SJCRH30 (cell line): Measurements from ENCODE around the gene PLEKHG1. TPM values are rescaled to one million over a fixed set of nuclear protein-coding genes. Genes with fewer than 3 reads are reported as not detected.

Experiments used
- DNase-seq, 2 experiments: peaks; one replicate each; pipeline ENCODE4 v3.0.0-alpha.2; 2015 to 2020
- H3K27ac ChIP-seq: fragments of 250-450 bp; sonication (Bioruptor Pico); 2 replicates; pipeline ENCODE4 v1.5.1; 2020; ENCODE audit warnings: mild to moderate bottlenecking, moderate library complexity
- H3K27me3 ChIP-seq: fragments of 250-450 bp; sonication (Bioruptor Pico); 2 replicates; pipeline ENCODE4 v1.5.1; 2020; ENCODE audit warnings: mild to moderate bottlenecking, moderate library complexity
- H3K36me3 ChIP-seq: fragments of 250-450 bp; sonication (Bioruptor Pico); 2 replicates; pipeline ENCODE4 v1.5.1; 2020; ENCODE audit warnings: mild to moderate bottlenecking, moderate library complexity
- H3K4me1 ChIP-seq: fragments of 250-450 bp; sonication (Bioruptor Pico); 2 replicates; pipeline ENCODE4 v1.5.1; 2020; ENCODE audit warnings: mild to moderate bottlenecking, moderate library complexity
- H3K4me3 ChIP-seq: fragments of 250-450 bp; sonication (Bioruptor Pico); 2 replicates; pipeline ENCODE4 v1.5.1; 2020; ENCODE audit warnings: mild to moderate bottlenecking, moderate library complexity
- H3K9me3 ChIP-seq: fragments of 250-450 bp; sonication (Bioruptor Pico); replicated peaks from 2 replicates; pipeline ENCODE4 v1.5.1; 2020; ENCODE audit warnings: mild to moderate bottlenecking, moderate library complexity
- total RNA-seq: library from RNA; depleted of rRNA; stranded (reverse); fragments of >200 nt; shearing (Covaris generic); gene quantifications from 2 replicates; pipeline ENCODE4 v1.2.3, GENCODE V29; 2014

PLEKHG1 gene
- total RNA-seq, 1 experiment from 2014 or later = 13.8 TPM

- no peak overlapping the region for H3K4me3 ChIP-seq
- H3K4me1 ChIP-seq = no peaks in the 10 kb centered on the region
- H3K36me3 ChIP-seq = no peaks in the 10 kb centered on the region
- no peak overlapping the region for H3K27ac ChIP-seq
- no peaks in the 10 kb centered on the region for H3K27me3 ChIP-seq
- H3K9me3 ChIP-seq = no peaks in the 10 kb centered on the region
- DNase-seq = no peak
Observed at GRCh38 chr6:150632785-150633485, 33.2 kb downstream of the PLEKHG1 start.

DNA sequence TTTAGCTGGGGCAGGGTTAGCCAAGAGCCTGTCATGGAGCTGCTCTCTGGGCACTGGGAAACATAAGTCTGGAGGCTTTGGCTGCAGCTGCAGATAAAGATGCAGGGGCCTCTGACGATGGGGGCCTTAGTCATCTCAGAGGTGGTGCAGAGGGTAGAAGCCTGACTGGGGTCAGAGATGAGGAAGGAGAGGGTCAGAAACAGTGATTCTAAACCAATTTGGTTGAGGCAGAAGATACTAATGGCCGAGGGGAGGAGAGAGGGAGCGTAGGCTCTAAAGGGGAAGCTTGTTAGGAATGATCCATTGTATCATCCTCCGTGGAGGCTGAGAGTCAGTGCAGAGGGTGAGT is 33.8 kb downstream of the PLEKHG1 start:
- no peak overlapping the region for H3K4me3 ChIP-seq
- H3K27me3 ChIP-seq = no peaks in the 10 kb centered on the region
- no peaks in the 10 kb centered on the region for H3K4me1 ChIP-seq
- H3K27ac ChIP-seq = no peak overlapping the region
- no peaks in the 10 kb centered on the region for H3K36me3 ChIP-seq
- no peaks in the 10 kb centered on the region for H3K9me3 ChIP-seq
- DNase-seq = no peak

DNA sequence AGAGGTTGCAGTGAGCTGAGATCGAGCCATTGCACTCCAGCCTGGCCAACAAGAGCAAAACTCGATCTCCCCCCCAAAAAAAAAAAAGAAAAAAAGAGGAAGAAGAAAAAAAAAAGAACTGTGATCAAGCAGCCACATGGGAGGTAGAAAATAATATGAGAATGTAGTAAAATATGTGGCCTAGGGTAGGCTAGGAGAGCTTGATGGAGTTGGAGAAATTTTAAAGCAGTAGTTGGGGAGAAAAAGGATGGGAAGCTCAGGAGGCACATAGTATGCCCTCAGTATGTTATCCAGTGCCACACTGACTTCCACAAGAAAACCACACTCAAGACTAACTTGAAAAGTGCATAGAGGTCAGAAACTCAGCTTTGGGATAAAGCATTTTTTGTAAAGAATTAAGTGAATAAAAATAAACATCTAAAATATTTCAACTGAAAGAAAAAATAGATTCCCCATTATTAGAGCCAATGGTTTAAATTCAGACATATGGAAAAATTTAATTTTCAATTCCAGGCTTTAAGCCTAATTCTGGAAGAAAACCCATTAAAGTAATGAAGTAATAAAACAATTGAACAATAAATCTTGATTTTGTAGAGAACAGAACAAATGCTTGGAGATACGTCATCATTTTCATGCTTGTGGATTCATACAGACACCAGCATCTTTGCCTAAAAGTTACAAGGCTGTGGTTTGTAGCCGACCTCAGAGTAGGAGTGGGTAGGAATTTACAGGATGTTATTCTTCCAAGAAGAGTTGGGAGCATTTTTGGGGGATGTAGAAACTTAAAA is 34.7 kb downstream of the PLEKHG1 start:
- Histone ChIP-seq H3K9me3 (no peaks in the 10 kb centered on the region), H3K27ac (no peak overlapping the region), H3K4me3 (no peak overlapping the region), H3K36me3 (no peaks in the 10 kb centered on the region), H3K27me3 (no peaks in the 10 kb centered on the region), H3K4me1 (no peaks in the 10 kb centered on the region)
- no peak for DNase-seq

DNA sequence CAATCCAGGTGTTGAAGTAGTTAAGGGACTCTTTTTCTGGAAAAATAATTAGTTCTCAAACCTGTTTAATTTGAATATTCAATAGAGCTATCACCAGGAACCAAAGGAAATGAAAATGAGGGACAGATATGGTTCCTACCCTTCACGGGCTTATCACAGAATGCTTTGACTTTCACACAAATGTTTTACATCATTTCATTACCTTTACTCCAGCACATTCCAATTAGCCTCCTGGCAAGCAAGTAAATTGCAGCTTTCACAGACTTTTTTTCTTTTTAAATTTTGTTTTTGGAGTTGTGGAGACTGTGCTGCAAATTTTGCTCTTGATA is 35.2 kb downstream of the PLEKHG1 start:
- Histone ChIP-seq H3K27me3 (no peaks in the 10 kb centered on the region), H3K27ac (no peak overlapping the region), H3K36me3 (no peaks in the 10 kb centered on the region)

DNA sequence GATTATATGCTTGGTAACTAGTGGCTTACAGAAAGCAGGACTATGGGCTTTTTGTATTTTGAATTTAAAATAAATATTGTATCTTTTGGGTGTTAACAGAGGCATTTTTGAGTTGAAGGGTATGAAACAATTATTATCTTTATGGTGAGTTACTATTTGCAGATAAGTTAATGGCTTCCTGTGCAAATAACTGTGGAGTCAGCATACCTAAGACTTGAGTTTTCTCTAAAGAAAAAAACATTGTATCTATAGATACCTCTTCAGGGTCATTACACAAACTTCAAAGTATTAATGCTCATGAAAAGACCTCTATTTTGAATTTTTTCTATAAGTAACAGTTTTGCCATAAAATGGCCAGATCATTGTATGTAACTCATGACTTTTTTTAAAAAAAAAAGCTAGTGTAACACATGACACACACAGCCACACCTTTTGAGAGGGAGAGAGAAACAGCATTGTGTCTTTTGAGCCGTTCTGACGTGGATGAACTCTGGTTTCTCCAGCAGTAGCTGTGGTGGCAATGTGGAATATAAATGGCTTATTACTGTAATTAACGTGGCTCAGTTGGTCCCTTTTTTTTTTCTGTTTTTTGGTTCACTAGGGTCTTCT is 36.3 kb downstream of the PLEKHG1 start:
- H3K4me3 ChIP-seq = no peak overlapping the region
- no peak overlapping the region for H3K27ac ChIP-seq
- DNase-seq = no peak
- H3K36me3 ChIP-seq = no peaks in the 10 kb centered on the region
- no peaks in the 10 kb centered on the region for H3K27me3 ChIP-seq
- no peaks in the 10 kb centered on the region for H3K9me3 ChIP-seq
- no peaks in the 10 kb centered on the region for H3K4me1 ChIP-seq

More for the DNA sequence above, 35.2 kb downstream of the PLEKHG1 start:
- H3K4me1 ChIP-seq = no peaks in the 10 kb centered on the region
- H3K9me3 ChIP-seq = no peaks in the 10 kb centered on the region
- no peak overlapping the region for H3K4me3 ChIP-seq
- no peak for DNase-seq

DNA sequence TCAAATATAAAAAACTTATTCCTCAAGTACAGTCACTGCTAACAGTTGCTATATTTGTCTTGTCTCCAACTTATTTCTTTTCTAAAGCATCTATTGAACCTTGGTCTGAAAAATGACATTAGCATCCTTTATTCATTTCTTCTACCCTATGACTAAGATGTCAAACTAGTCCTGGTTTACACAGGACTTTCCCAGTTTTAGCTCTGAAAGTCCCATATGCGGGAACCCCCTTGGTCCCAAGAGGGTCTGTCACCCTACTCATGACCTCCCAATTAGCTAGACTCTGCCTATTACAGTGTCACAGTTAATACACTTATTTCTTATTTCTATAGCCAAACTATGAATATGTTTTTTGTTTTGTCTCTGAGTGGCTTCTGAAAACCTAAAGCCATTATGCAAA is 37.1 kb downstream of the PLEKHG1 start:
- H3K4me1 ChIP-seq = no peaks in the 10 kb centered on the region
- H3K9me3 ChIP-seq = no peaks in the 10 kb centered on the region
- no peaks in the 10 kb centered on the region for H3K27me3 ChIP-seq
- DNase-seq = no peak
- no peaks in the 10 kb centered on the region for H3K36me3 ChIP-seq
- no peak overlapping the region for H3K27ac ChIP-seq
- H3K4me3 ChIP-seq = no peak overlapping the region

DNA sequence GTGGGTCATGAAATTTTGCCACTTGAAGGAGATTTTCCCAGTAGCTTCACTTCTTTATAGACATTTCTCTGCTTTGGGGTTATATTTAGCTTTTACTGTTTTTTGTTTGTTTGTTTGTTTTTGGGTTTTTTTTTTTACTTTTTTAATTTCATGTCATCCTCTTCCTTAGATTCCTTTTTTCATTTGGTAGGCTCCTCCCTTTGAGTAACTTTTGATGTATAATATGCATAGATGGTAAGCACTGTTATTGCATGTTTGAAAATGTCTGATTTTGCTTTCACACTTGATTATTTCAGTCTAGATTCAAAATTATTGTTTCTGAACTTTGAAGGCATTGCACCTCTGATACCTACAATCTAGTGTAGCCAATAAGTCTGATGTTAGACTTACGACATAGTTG is 37.6 kb downstream of the PLEKHG1 start:
- no peaks in the 10 kb centered on the region for H3K36me3 ChIP-seq
- no peak for DNase-seq
- no peaks in the 10 kb centered on the region for H3K27me3 ChIP-seq
- no peaks in the 10 kb centered on the region for H3K4me1 ChIP-seq
- no peak overlapping the region for H3K27ac ChIP-seq
- H3K9me3 ChIP-seq = no peaks in the 10 kb centered on the region
- H3K4me3 ChIP-seq = no peak overlapping the region

- no peaks in the 10 kb centered on the region for H3K9me3 ChIP-seq
- no peak overlapping the region for H3K27ac ChIP-seq
- no peaks in the 10 kb centered on the region for H3K4me1 ChIP-seq
- H3K27me3 ChIP-seq = no peaks in the 10 kb centered on the region
- no peak overlapping the region for H3K4me3 ChIP-seq
- H3K36me3 ChIP-seq = no peaks in the 10 kb centered on the region
- no peak for DNase-seq
Observed at GRCh38 chr6:150638267-150638666, 38.6 kb downstream of the PLEKHG1 start.

DNA sequence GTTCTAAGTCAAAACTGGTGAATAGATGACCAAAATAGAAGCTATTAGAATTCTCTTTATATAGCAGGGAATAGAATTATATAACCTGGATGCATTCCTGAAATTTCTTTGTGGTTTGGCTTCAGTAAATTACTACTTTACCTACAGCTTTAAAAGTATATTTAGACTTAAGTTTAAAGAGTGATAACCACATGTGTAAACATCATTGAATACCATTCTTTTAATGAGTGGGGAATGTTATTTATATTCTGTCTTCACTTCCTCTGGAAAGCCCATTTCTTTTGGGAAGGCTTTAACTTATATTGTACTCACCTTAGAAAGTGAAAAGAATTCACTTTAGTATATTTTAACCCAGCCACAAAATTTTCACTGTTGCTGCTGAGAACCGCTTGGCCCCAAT is 39.1 kb downstream of the PLEKHG1 start:
- no peaks in the 10 kb centered on the region for H3K27me3 ChIP-seq
- H3K4me3 ChIP-seq = no peak overlapping the region
- H3K4me1 ChIP-seq = no peaks in the 10 kb centered on the region
- no peak overlapping the region for H3K27ac ChIP-seq
- H3K9me3 ChIP-seq = no peaks in the 10 kb centered on the region
- no peaks in the 10 kb centered on the region for H3K36me3 ChIP-seq
- no peak for DNase-seq

- Histone ChIP-seq H3K27ac (no peak overlapping the region), H3K27me3 (no peaks in the 10 kb centered on the region), H3K9me3 (no peaks in the 10 kb centered on the region), H3K36me3 (no peaks in the 10 kb centered on the region), H3K4me1 (no peaks in the 10 kb centered on the region), H3K4me3 (no peak overlapping the region)
- no peak for DNase-seq
Observed at GRCh38 chr6:150639823-150640331, 40.2 kb downstream of the PLEKHG1 start.

- H3K9me3 ChIP-seq = no peaks in the 10 kb centered on the region
- H3K4me1 ChIP-seq = no peaks in the 10 kb centered on the region
- no peaks in the 10 kb centered on the region for H3K36me3 ChIP-seq
- no peak for DNase-seq
- no peak overlapping the region for H3K27ac ChIP-seq
- no peak overlapping the region for H3K4me3 ChIP-seq
- H3K27me3 ChIP-seq = no peaks in the 10 kb centered on the region
Observed at GRCh38 chr6:150640556-150641209, 41.0 kb downstream of the PLEKHG1 start.

- Histone ChIP-seq H3K27ac (no peak overlapping the region), H3K4me1 (no peaks in the 10 kb centered on the region), H3K36me3 (no peaks in the 10 kb centered on the region), H3K4me3 (no peak overlapping the region), H3K27me3 (no peaks in the 10 kb centered on the region), H3K9me3 (no peaks in the 10 kb centered on the region)
- DNase-seq = no peak
Observed at GRCh38 chr6:150641398-150642139, 41.9 kb downstream of the PLEKHG1 start.

- Histone ChIP-seq H3K36me3 (no peaks in the 10 kb centered on the region), H3K4me3 (no peak overlapping the region), H3K27ac (no peak overlapping the region), H3K27me3 (no peaks in the 10 kb centered on the region), H3K9me3 (no peaks in the 10 kb centered on the region), H3K4me1 (no peaks in the 10 kb centered on the region)
- DNase-seq = no peak
Observed at GRCh38 chr6:150646228-150646627, 46.5 kb downstream of the PLEKHG1 start.

GRCh38 chr6:150647051-150647450 is 47.4 kb downstream of the PLEKHG1 start:
- no peak for DNase-seq
- Histone ChIP-seq H3K27ac (no peak overlapping the region), H3K9me3 (no peaks in the 10 kb centered on the region), H3K27me3 (no peaks in the 10 kb centered on the region), H3K4me3 (no peak overlapping the region), H3K4me1 (no peaks in the 10 kb centered on the region), H3K36me3 (no peaks in the 10 kb centered on the region)
